CD14-positive monocyte (primary cell): ENCODE data around the gene RFTN2. TPM values are rescaled to one million over a fixed set of nuclear protein-coding genes. Genes with fewer than 3 reads are reported as not detected.

Experiments
- DNase-seq, 3 donors: peaks; one replicate each; pipeline ENCODE4 v3.0.0-alpha.2; 2011 to 2022
- H2AFZ ChIP-seq: 2 replicates; pipeline ENCODE4 v1.6.0; 2012; ENCODE audit warnings: mild to moderate bottlenecking, low read depth, low read length, inconsistent platforms; ENCODE audit not compliant: insufficient read depth, poor library complexity, severe bottlenecking
- H3K27ac ChIP-seq, 2 donors: 1 replicate in 1 of 2; 2 replicates in 1 of 2; pipeline ENCODE4 v1.5.1; 2012 to 2013; ENCODE audit warnings: low read length in 2 of 2, control low read depth in 1 of 2, inconsistent platforms in 1 of 2, low read depth in 1 of 2, mild to moderate bottlenecking in 1 of 2
- H3K27me3 ChIP-seq, 2 donors: one replicate each; pipeline versions ENCODE4 v1.6.0 to v1.6.1; 2011 to 2013; ENCODE audit warnings: low read length in 2 of 2; ENCODE audit not compliant: control insufficient read depth in 2 of 2, insufficient read depth in 2 of 2
- H3K36me3 ChIP-seq, 2 donors: replicated peaks in 1 of 2; 1 replicate in 1 of 2; 2 replicates in 1 of 2; pipeline versions ENCODE4 v1.5.1 to v1.6.1; 2012 to 2013; ENCODE audit warnings: low read length in 2 of 2, control low read depth in 1 of 2, inconsistent platforms in 1 of 2, mild to moderate bottlenecking in 1 of 2; ENCODE audit not compliant: insufficient read depth in 2 of 2, control insufficient read depth in 1 of 2
- H3K4me1 ChIP-seq, 2 donors: 1 replicate in 1 of 2; 2 replicates in 1 of 2; pipeline versions ENCODE4 v1.5.1 to v1.6.1; 2012 to 2013; ENCODE audit warnings: low read length in 2 of 2, control low read depth in 1 of 2, inconsistent platforms in 1 of 2, mild to moderate bottlenecking in 1 of 2, moderate library complexity in 1 of 2; ENCODE audit not compliant: insufficient read depth in 2 of 2, control insufficient read depth in 1 of 2
- H3K4me2 ChIP-seq: replicated peaks from 2 replicates; pipeline ENCODE3; 2012; ENCODE audit warnings: low read length, moderate library complexity, mild to moderate bottlenecking; ENCODE audit not compliant: poor library complexity, severe bottlenecking; ENCODE audit errors: extremely low read depth
- H3K4me3 ChIP-seq, 3 experiments: fragments of 200-600 bp in 1 of 3; sonication (generic) in 1 of 3; replicated peaks in 1 of 3; 1 replicate in 2 of 3; 2 replicates in 1 of 3; pipeline ENCODE4 v1.5.1; 2011 to 2013; ENCODE audit warnings: low read length in 3 of 3, mild to moderate bottlenecking in 3 of 3, control low read depth in 2 of 3, low read depth in 2 of 3, inconsistent platforms in 1 of 3, moderate library complexity in 1 of 3
- H3K79me2 ChIP-seq: 2 replicates; pipeline ENCODE4 v1.6.0; 2012; ENCODE audit warnings: mild to moderate bottlenecking, control low read depth, inconsistent platforms, low read length, moderate library complexity; ENCODE audit not compliant: insufficient read depth
- H3K9ac ChIP-seq: 2 replicates; pipeline ENCODE4 v1.6.0; 2017; ENCODE audit warnings: low read length, mild to moderate bottlenecking; ENCODE audit not compliant: insufficient read depth, poor library complexity, severe bottlenecking
- H3K9me3 ChIP-seq, 2 donors: replicated peaks in 1 of 2; 1 replicate in 1 of 2; 2 replicates in 1 of 2; pipeline versions ENCODE4 v1.5.1 to v1.6.1; 2012 to 2013; ENCODE audit warnings: low read length in 2 of 2, control low read depth in 1 of 2; ENCODE audit not compliant: control insufficient read depth in 1 of 2, insufficient read depth in 1 of 2
- H4K20me1 ChIP-seq: 2 replicates; pipeline ENCODE4 v1.6.0; 2012; ENCODE audit warnings: mild to moderate bottlenecking, low read length, control low read depth, moderate library complexity; ENCODE audit not compliant: insufficient read depth
- H3K27ac Mint-ChIP-seq, 7 donors: one replicate each; pipeline ENCODE4 v1.8.0; 2020; ENCODE audit warnings: mild to moderate bottlenecking in 7 of 7, mixed read lengths in 7 of 7, moderate library complexity in 6 of 7, inconsistent platforms in 2 of 7
- H3K27me3 Mint-ChIP-seq, 3 donors: one replicate each; pipeline ENCODE4 v1.8.0; 2021 to 2022; ENCODE audit warnings: low read depth in 3 of 3, mild to moderate bottlenecking in 3 of 3, mixed read lengths in 3 of 3, moderate library complexity in 3 of 3, inconsistent platforms in 1 of 3
- H3K36me3 Mint-ChIP-seq, 2 donors: one replicate each; pipeline ENCODE4 v1.8.0; 2020; ENCODE audit warnings: mixed read lengths in 2 of 2, inconsistent platforms in 1 of 2, mild to moderate bottlenecking in 1 of 2
- H3K4me1 Mint-ChIP-seq: one replicate; pipeline ENCODE4 v1.8.0; 2020; ENCODE audit warnings: mild to moderate bottlenecking, mixed read lengths
- H3K4me3 Mint-ChIP-seq, 2 donors: one replicate each; pipeline ENCODE4 v1.8.0; 2020; ENCODE audit warnings: mild to moderate bottlenecking in 2 of 2, mixed read lengths in 2 of 2, moderate library complexity in 1 of 2
- H3K9me3 Mint-ChIP-seq, 7 donors: one replicate each; pipeline ENCODE4 v1.8.0; 2020 to 2022; ENCODE audit warnings: mixed read lengths in 7 of 7, mild to moderate bottlenecking in 6 of 7, moderate library complexity in 6 of 7, inconsistent platforms in 2 of 7
- CTCF ChIP-seq: fragments of 200-600 bp; IDR thresholded peaks from one replicate; pipeline ENCODE4 v1.8.0; 2022; ENCODE audit warnings: antibody characterized with exemption, mild to moderate bottlenecking
- WGBS: methylation state at CpG from one replicate; pipeline ENCODE4 v1.1.5; 2013; ENCODE audit warnings: missing lambda C conversion rate; ENCODE audit not compliant: insufficient coverage; 5-methylcytosine and 5-hydroxymethylcytosine counted together
- intact Hi-C, 2 donors: fragments of 100-400 bp; cut with micrococcal nuclease; formaldehyde crosslinking; loops; one replicate each; pipeline versions ENCODE4 v1.15.0 to v1.15.1; 2023
- polyA plus RNA-seq, 3 donors: library from polyadenylated mRNA; depleted of rRNA in 1 of 3; unstranded in 2 of 3; stranded (reverse) in 1 of 3; fragments of 300-500 nt in 2 of 3; fragments of >200 nt in 1 of 3; fragmentation: Illumina TruSeq in 2 of 3; gene quantifications; 1 replicate in 2 of 3; 2 replicates in 1 of 3; pipeline ENCODE4 v1.2.3, GENCODE V29; 2012 to 2021

RFTN2 gene
- polyA plus RNA-seq, 3 donors, result 0.02 TPM; not detected in 2

- no peak for TF ChIP-seq CTCF
- no peaks in the 10 kb centered on the region for H3K4me1 Mint-ChIP-seq
- H3K4me1 ChIP-seq, result no peaks in the 10 kb centered on the region
- intact Hi-C loops, result no loop called here
- WGBS, result no CpG with 5 or more reads among the region's 3 CpGs
- peaks cover 0 to under 1% (median 0%) of the 10 kb centered on the region in 7 donors for H3K9me3 Mint-ChIP-seq
- no peaks in the 10 kb centered on the region for H3K36me3 Mint-ChIP-seq
- no peak overlapping the region for H3K4me2 ChIP-seq
- DNase-seq, result no peak
- H2AFZ ChIP-seq, result no peak overlapping the region
- no peak overlapping the region for H3K27ac Mint-ChIP-seq
- no peaks in the 10 kb centered on the region for H3K36me3 ChIP-seq
- H3K27me3 ChIP-seq, result peaks cover 0 to 2% of the 10 kb centered on the region in 2 donors
- peaks cover 0 to 3% (median 3%) of the 10 kb centered on the region in 3 donors for H3K27me3 Mint-ChIP-seq
- no peaks in the 10 kb centered on the region for H3K79me2 ChIP-seq
- no peak overlapping the region for H3K27ac ChIP-seq
- H3K9ac ChIP-seq, result no peak overlapping the region
- H4K20me1 ChIP-seq, result no peaks in the 10 kb centered on the region
- no peak overlapping the region for H3K4me3 ChIP-seq
- no peaks in the 10 kb centered on the region for H3K9me3 ChIP-seq
- no peak overlapping the region for H3K4me3 Mint-ChIP-seq
Observed at GRCh38 chr2:197677056-197677455, 1.7 kb upstream of the RFTN2 start.

GRCh38 chr2:197675711-197676188 lies 363 bp upstream of the RFTN2 start:
- peaks cover 0 to 2% of the 10 kb centered on the region in 2 donors for H3K27me3 ChIP-seq
- H3K36me3 ChIP-seq, result no peaks in the 10 kb centered on the region
- H3K9ac ChIP-seq, result no peak overlapping the region
- H3K9me3 ChIP-seq, result no peaks in the 10 kb centered on the region
- Mint-ChIP-seq H3K27me3 (peaks cover 0 to 5% (median 3%) of the 10 kb centered on the region in 3 donors), H3K4me3 (no peak overlapping the region), H3K36me3 (no peaks in the 10 kb centered on the region), H3K27ac (no peak overlapping the region), H3K9me3 (no peaks in the 10 kb centered on the region), H3K4me1 (no peaks in the 10 kb centered on the region)
- intact Hi-C loops, result no loop called here
- no CpG with 5 or more reads among the region's 6 CpGs for WGBS
- no peak overlapping the region for H3K4me2 ChIP-seq
- no peak overlapping the region for H2AFZ ChIP-seq
- TF ChIP-seq CTCF, result no peak
- no peak overlapping the region for H3K27ac ChIP-seq
- no peak overlapping the region for H3K4me3 ChIP-seq
- no peak for DNase-seq
- H4K20me1 ChIP-seq, result no peaks in the 10 kb centered on the region
- H3K79me2 ChIP-seq, result no peaks in the 10 kb centered on the region
- H3K4me1 ChIP-seq, result no peaks in the 10 kb centered on the region
